GM23338 (cell line): ENCODE data around the gene GLS. TPM values are rescaled to one million over a fixed set of nuclear protein-coding genes. Genes with fewer than 3 reads are reported as not detected.
A peak's percentile ranks its signal among the peaks of the same experiment; 100 is the strongest.
"Not testable (repeated sequence)": the region's sequence is repeated elsewhere in the genome, so short reads cannot be mapped to it uniquely, and the experiment has no call there.

ENCODE experiments used
- ATAC-seq: fragments of 200-7000 bp; cut with Tn5 transposase; 3 replicates; pipeline ENCODE4 v1.9.1; 2020
- DNase-seq: peaks from one replicate; pipeline ENCODE4 v3.0.0-alpha.2; 2015; ENCODE audit warnings: low spot score
- H2AFZ ChIP-seq: fragments of 200-600 bp; sonication (generic); 2 replicates; pipeline ENCODE4 v1.8.0; 2016; ENCODE audit warnings: antibody characterized with exemption, mild to moderate bottlenecking, moderate library complexity
- H3F3A ChIP-seq: fragments of 200-600 bp; sonication (generic); replicated peaks from 2 replicates; pipeline ENCODE4 v1.8.0; 2017; ENCODE audit warnings: antibody characterized with exemption, mixed run types, low read depth
- H3K27ac ChIP-seq: fragments of 200-600 bp; sonication (generic); 2 replicates; pipeline ENCODE4 v1.6.1; 2016; ENCODE audit warnings: low read depth
- H3K27me3 ChIP-seq: fragments of 200-600 bp; sonication (generic); 2 replicates; pipeline ENCODE4 v1.8.0; 2016; ENCODE audit warnings: mild to moderate bottlenecking, mixed run types, moderate library complexity; ENCODE audit not compliant: insufficient read depth
- H3K36me3 ChIP-seq: fragments of 200-600 bp; sonication (generic); 2 replicates; pipeline ENCODE4 v1.8.0; 2016; ENCODE audit warnings: mild to moderate bottlenecking; ENCODE audit not compliant: insufficient read depth
- H3K4me1 ChIP-seq: fragments of 200-600 bp; sonication (generic); 2 replicates; pipeline ENCODE4 v1.8.0; 2016; ENCODE audit warnings: mild to moderate bottlenecking, moderate library complexity; ENCODE audit not compliant: insufficient read depth
- H3K4me2 ChIP-seq: fragments of 200-600 bp; sonication (generic); 2 replicates; pipeline ENCODE4 v1.7.1; 2017; ENCODE audit warnings: mixed run types
- H3K4me3 ChIP-seq: fragments of 200-600 bp; sonication (generic); 2 replicates; pipeline ENCODE4 v1.6.1; 2016; ENCODE audit warnings: mixed run types
- H3K79me2 ChIP-seq: fragments of 200-600 bp; sonication (generic); replicated peaks from 2 replicates; pipeline ENCODE4 v1.8.0; 2017; ENCODE audit warnings: mild to moderate bottlenecking; ENCODE audit not compliant: insufficient read depth
- H3K9me2 ChIP-seq: fragments of 200-600 bp; sonication (generic); 2 replicates; pipeline ENCODE4 v1.8.0; 2017; ENCODE audit not compliant: insufficient read depth
- H4K20me1 ChIP-seq: fragments of 200-600 bp; sonication (generic); replicated peaks from 2 replicates; pipeline ENCODE4 v1.8.0; 2017; ENCODE audit warnings: mild to moderate bottlenecking; ENCODE audit not compliant: insufficient read depth
- H3K27ac Mint-ChIP-seq: 2 replicates; pipeline ENCODE4 v1.8.0; 2020; ENCODE audit warnings: inconsistent platforms, mild to moderate bottlenecking, moderate library complexity, mixed read lengths
- H3K27me3 Mint-ChIP-seq: 3 replicates; pipeline ENCODE4 v1.8.0; 2022; ENCODE audit warnings: low read depth, mild to moderate bottlenecking, moderate library complexity, mixed read lengths, inconsistent platforms; ENCODE audit not compliant: insufficient read depth, poor library complexity
- H3K36me3 Mint-ChIP-seq: 3 replicates; pipeline ENCODE4 v1.8.0; 2021; ENCODE audit warnings: low read depth, mild to moderate bottlenecking, inconsistent platforms, moderate library complexity, mixed read lengths
- H3K4me1 Mint-ChIP-seq: 3 replicates; pipeline ENCODE4 v1.8.0; 2020; ENCODE audit warnings: mild to moderate bottlenecking, inconsistent platforms, mixed read lengths
- H3K4me3 Mint-ChIP-seq: 3 replicates; pipeline ENCODE4 v1.8.0; 2021; ENCODE audit warnings: moderate library complexity, mild to moderate bottlenecking, inconsistent platforms, mixed read lengths
- H3K9me3 Mint-ChIP-seq: 3 replicates; pipeline ENCODE4 v1.8.0; 2020; ENCODE audit warnings: moderate library complexity, mild to moderate bottlenecking, inconsistent platforms, mixed read lengths
- EZH2phosphoT487 ChIP-seq: fragments of 200-600 bp; sonication (generic); IDR thresholded peaks from one replicate; pipeline ENCODE4 v1.8.1; 2018; ENCODE audit warnings: antibody characterized with exemption; ENCODE audit not compliant: unreplicated experiment
- JUNB ChIP-seq: IDR thresholded peaks from one replicate; pipeline ENCODE4 v1.6.1; 2016; ENCODE audit warnings: antibody characterized with exemption; ENCODE audit not compliant: unreplicated experiment
- NANOG ChIP-seq: IDR thresholded peaks from 2 replicates; pipeline ENCODE4 v1.6.1; 2016; ENCODE audit warnings: antibody characterized with exemption, borderline replicate concordance
- STAT1 ChIP-seq: IDR thresholded peaks from one replicate; pipeline ENCODE4 v1.6.1; 2016; ENCODE audit warnings: antibody characterized with exemption; ENCODE audit not compliant: unreplicated experiment
- ZNF114 ChIP-seq: fragments of 250-450 bp; sonication (Bioruptor Pico); IDR thresholded peaks from 2 replicates; pipeline ENCODE4 v1.5.0; 2020; ENCODE audit warnings: mild to moderate bottlenecking, moderate library complexity
- ZNF331 ChIP-seq: fragments of 250-450 bp; sonication (Bioruptor Pico); IDR thresholded peaks from 2 replicates; pipeline ENCODE4 v1.5.0; 2020; ENCODE audit warnings: low read depth, mild to moderate bottlenecking, moderate library complexity
- polyA plus RNA-seq: library from polyadenylated mRNA; unstranded; fragments of >200 nt; fragmentation: Nextera tagmentation; extraction: Ambion mirVana; gene quantifications from 2 replicates; pipeline ENCODE4 v1.2.1, GENCODE V29; 2016
- total RNA-seq: library from RNA; depleted of rRNA; stranded (reverse); fragments of >200 nt; shearing (Covaris generic); gene quantifications from 2 replicates; pipeline ENCODE4 v1.2.3, GENCODE V29; 2014
- TF ChIP-seq, protein P1 (sequence below): IDR thresholded peaks from 2 replicates; pipeline ENCODE4 v1.6.1; 2016; ENCODE audit warnings: antibody characterized with exemption
- TF ChIP-seq, protein P2 (sequence below): fragments of 250-450 bp; sonication (Bioruptor Pico); IDR thresholded peaks from 2 replicates; pipeline ENCODE4 v1.5.0; 2020; ENCODE audit warnings: mild to moderate bottlenecking, moderate library complexity

GLS gene
- total and polyA plus RNA-seq, 2 experiments from 2014 or later: 38.1 to 172 TPM

DNA sequence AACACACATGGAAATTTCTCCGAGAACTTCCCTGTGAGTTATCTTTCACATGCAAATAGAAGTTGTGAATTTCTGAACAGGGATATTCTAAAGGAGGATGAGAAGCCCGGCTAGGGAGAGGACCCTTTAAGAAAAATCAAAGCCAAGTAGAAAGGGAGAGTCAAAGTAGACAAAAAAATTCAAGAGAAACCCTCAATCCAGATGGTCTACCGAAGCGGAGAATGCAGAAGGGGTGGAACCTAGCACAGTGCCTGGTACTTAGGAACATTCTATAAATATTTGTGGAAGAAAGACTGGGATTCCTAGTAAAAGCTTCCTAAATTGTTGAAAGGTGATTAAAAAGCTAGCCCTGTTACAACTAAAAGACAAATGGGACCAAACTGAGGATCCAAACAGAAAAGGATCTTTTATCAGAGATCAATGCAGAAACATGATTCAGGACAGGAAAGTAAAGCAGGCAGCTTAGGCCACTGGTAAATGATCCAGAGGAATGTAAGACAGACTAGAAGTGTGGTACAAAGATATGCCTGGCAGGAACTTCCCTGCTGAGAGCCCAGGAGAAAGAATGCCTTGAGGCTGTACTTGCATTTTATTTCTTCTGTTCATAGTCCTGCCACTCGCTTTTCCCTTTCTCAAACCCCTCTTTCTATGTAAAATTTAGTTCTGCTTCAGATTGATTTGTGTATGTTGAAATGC lies 19.5 kb upstream of the GLS start (continued):
- TF ChIP-seq, protein P1, sequence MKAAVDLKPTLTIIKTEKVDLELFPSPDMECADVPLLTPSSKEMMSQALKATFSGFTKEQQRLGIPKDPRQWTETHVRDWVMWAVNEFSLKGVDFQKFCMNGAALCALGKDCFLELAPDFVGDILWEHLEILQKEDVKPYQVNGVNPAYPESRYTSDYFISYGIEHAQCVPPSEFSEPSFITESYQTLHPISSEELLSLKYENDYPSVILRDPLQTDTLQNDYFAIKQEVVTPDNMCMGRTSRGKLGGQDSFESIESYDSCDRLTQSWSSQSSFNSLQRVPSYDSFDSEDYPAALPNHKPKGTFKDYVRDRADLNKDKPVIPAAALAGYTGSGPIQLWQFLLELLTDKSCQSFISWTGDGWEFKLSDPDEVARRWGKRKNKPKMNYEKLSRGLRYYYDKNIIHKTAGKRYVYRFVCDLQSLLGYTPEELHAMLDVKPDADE: peak; percentile 54; the same call in 1 of the 2 replicates
- TF ChIP-seq EZH2phosphoT487 (no peak), JUNB (no peak), ZNF331 (CRISPR knock-in tag) (no peak), STAT1 (no peak), NANOG (no peak; the same call in 1 of the 2 replicates), ZNF114 (CRISPR knock-in tag) (no peak)
- TF ChIP-seq, protein P2, sequence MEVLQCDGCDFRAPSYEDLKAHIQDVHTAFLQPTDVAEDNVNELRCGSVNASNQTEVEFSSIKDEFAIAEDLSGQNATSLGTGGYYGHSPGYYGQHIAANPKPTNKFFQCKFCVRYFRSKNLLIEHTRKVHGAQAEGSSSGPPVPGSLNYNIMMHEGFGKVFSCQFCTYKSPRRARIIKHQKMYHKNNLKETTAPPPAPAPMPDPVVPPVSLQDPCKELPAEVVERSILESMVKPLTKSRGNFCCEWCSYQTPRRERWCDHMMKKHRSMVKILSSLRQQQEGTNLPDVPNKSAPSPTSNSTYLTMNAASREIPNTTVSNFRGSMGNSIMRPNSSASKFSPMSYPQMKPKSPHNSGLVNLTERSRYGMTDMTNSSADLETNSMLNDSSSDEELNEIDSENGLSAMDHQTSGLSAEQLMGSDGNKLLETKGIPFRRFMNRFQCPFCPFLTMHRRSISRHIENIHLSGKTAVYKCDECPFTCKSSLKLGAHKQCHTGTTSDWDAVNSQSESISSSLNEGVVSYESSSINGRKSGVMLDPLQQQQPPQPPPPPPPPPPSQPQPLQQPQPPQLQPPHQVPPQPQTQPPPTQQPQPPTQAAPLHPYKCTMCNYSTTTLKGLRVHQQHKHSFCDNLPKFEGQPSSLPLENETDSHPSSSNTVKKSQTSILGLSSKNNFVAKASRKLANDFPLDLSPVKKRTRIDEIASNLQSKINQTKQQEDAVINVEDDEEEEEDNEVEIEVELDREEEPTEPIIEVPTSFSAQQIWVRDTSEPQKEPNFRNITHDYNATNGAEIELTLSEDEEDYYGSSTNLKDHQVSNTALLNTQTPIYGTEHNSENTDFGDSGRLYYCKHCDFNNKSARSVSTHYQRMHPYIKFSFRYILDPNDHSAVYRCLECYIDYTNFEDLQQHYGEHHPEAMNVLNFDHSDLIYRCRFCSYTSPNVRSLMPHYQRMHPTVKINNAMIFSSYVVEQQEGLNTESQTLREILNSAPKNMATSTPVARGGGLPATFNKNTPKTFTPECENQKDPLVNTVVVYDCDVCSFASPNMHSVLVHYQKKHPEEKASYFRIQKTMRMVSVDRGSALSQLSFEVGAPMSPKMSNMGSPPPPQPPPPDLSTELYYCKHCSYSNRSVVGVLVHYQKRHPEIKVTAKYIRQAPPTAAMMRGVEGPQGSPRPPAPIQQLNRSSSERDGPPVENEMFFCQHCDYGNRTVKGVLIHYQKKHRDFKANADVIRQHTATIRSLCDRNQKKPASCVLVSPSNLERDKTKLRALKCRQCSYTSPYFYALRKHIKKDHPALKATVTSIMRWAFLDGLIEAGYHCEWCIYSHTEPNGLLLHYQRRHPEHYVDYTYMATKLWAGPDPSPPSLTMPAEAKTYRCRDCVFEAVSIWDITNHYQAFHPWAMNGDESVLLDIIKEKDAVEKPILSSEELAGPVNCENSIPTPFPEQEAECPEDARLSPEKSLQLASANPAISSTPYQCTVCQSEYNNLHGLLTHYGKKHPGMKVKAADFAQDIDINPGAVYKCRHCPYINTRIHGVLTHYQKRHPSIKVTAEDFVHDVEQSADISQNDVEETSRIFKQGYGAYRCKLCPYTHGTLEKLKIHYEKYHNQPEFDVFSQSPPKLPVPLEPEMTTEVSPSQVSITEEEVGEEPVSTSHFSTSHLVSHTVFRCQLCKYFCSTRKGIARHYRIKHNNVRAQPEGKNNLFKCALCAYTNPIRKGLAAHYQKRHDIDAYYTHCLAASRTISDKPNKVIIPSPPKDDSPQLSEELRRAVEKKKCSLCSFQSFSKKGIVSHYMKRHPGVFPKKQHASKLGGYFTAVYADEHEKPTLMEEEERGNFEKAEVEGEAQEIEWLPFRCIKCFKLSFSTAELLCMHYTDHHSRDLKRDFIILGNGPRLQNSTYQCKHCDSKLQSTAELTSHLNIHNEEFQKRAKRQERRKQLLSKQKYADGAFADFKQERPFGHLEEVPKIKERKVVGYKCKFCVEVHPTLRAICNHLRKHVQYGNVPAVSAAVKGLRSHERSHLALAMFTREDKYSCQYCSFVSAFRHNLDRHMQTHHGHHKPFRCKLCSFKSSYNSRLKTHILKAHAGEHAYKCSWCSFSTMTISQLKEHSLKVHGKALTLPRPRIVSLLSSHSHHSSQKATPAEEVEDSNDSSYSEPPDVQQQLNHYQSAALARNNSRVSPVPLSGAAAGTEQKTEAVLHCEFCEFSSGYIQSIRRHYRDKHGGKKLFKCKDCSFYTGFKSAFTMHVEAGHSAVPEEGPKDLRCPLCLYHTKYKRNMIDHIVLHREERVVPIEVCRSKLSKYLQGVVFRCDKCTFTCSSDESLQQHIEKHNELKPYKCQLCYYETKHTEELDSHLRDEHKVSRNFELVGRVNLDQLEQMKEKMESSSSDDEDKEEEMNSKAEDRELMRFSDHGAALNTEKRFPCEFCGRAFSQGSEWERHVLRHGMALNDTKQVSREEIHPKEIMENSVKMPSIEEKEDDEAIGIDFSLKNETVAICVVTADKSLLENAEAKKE (CRISPR knock-in tag): peak; percentile 91

DNA sequence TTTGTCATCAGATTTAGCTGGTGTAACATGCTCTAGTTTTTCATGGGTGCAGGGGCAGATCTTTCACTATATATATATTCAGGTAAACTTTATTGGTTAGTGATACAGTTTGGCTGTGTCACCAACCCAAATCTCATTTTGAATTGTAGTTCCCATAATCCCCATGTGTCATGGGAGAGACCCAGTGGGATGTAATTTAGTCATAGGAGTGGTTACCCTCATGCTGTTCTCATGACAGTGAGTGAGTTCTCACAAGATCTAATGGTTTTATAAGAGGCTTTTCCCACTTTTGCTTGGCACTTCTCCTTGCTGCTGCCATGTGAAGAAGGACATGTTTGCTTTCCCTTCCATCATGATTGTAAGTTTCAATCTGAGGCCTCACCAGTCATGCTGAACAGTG lies 18.5 kb upstream of the GLS start:
- Histone ChIP-seq H3K4me2 (peak overlapping the region; percentile 17; the same call in 1 of the 2 replicates), H3K27ac (peak overlapping the region; percentile 87), H3K4me1 (peaks cover 34% of the 10 kb centered on the region)
- Mint-ChIP-seq H3K9me3 (peaks cover 13% of the 10 kb centered on the region), H3K36me3 (peaks cover 15% of the 10 kb centered on the region; the same call in 1 of the 3 replicates), H3K4me1 (peaks cover 52% of the 10 kb centered on the region), H3K27ac (peak overlapping the region; percentile 95)
- H3K79me2 ChIP-seq, DNase-seq, H3K4me3 ChIP-seq, H2AFZ ChIP-seq, H3K27me3 Mint-ChIP-seq, H3F3A ChIP-seq, H3K4me3 Mint-ChIP-seq, ATAC-seq, H3K9me2 ChIP-seq, H4K20me1 ChIP-seq, H3K36me3 ChIP-seq, H3K27me3 ChIP-seq: not testable (repeated sequence)
